Tibial nerve (tissue), 4 donors: ENCODE measurements around the gene GPC6.

Experiments
- EP300 ChIP-seq, 2 donors: sonication (generic); formaldehyde crosslinking; IDR thresholded peaks; one replicate each; pipeline ENCODE4 v1.6.1; 2017; ENCODE audit warnings: antibody characterized with exemption in 2 of 2, mild to moderate bottlenecking in 1 of 2
- POLR2A ChIP-seq, 2 donors: fragments of 450-650 bp; IDR thresholded peaks; one replicate each; pipeline ENCODE4 v1.6.1; 2017; ENCODE audit warnings: antibody characterized with exemption in 2 of 2, mild to moderate bottlenecking in 2 of 2, moderate library complexity in 2 of 2
- TF ChIP-seq, protein P1 (sequence below), 5 experiments: fragments of 200-600 bp in 3 of 5; fragments of 450-650 bp in 2 of 5; sonication (generic) in 3 of 5; IDR thresholded peaks; one replicate each; pipeline ENCODE4 v1.5.1; 2016 to 2019; ENCODE audit warnings: antibody characterized with exemption in 5 of 5, mild to moderate bottlenecking in 3 of 5, moderate library complexity in 2 of 5

DNA sequence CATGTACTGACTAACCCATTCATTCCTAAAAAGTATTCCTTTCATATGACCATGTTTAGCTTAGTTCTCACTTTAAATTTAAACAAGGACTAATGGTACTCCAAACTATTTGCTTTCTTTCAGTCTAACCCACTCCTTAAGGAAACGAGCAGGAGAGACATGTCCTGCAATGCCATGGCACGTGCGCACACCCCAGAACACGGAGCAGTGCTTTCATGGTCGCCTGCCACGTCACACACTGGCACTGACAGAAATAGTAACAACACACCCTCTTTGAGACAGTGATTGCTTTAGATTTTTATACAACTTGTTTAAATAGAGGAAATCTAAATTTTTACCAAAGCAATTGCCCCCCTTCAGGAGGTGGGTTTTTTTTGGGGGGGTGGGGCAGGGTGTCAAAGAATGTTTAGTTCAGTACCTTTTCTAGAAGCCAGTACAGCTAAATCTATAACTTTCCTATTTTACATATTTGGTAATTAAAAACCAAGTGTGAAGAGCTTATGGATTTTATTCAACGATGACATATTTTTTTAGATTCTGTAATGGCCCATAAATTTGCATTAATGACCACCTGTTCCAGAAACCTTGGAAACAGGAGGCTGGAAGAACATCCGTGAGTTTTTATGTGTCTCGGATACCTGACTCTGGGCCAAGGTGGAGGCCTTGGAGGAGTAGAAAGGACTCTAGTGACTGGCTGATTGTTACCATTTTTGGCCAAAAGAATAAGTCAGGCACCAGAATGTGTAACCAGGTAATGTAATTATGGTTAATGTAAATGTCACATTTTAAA is 1005.7 kb downstream of the GPC6 start:
- no peak for TF ChIP-seq POLR2A (IDR thresholded peaks at IDR 0.05)
- TF ChIP-seq, protein P1, sequence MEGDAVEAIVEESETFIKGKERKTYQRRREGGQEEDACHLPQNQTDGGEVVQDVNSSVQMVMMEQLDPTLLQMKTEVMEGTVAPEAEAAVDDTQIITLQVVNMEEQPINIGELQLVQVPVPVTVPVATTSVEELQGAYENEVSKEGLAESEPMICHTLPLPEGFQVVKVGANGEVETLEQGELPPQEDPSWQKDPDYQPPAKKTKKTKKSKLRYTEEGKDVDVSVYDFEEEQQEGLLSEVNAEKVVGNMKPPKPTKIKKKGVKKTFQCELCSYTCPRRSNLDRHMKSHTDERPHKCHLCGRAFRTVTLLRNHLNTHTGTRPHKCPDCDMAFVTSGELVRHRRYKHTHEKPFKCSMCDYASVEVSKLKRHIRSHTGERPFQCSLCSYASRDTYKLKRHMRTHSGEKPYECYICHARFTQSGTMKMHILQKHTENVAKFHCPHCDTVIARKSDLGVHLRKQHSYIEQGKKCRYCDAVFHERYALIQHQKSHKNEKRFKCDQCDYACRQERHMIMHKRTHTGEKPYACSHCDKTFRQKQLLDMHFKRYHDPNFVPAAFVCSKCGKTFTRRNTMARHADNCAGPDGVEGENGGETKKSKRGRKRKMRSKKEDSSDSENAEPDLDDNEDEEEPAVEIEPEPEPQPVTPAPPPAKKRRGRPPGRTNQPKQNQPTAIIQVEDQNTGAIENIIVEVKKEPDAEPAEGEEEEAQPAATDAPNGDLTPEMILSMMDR (IDR thresholded peaks at IDR 0.05) = no peak
- TF ChIP-seq EP300 (IDR thresholded peaks at IDR 0.05) = no peak
